HFFc6 (cell line): ENCODE results near the gene TRPC4. TPM values are rescaled to one million over a fixed set of nuclear protein-coding genes. Genes with fewer than 3 reads are reported as not detected.
A peak's percentile ranks its signal among the peaks of the same experiment; 100 is the strongest.

Experiments used
- DNase-seq: peaks from one replicate; pipeline ENCODE4 v3.0.0-alpha.2; 2018
- H3K27ac Mint-ChIP-seq: 2 replicates; pipeline ENCODE4 v1.8.0; 2020; ENCODE audit warnings: mild to moderate bottlenecking, mixed read lengths
- H3K27me3 Mint-ChIP-seq: 2 replicates; pipeline ENCODE4 v1.8.0; 2021; ENCODE audit warnings: mild to moderate bottlenecking, moderate library complexity, mixed read lengths; ENCODE audit not compliant: insufficient read depth
- H3K36me3 Mint-ChIP-seq: 2 replicates; pipeline ENCODE4 v1.8.0; 2021; ENCODE audit warnings: low read depth, mixed read lengths
- H3K4me1 Mint-ChIP-seq: 2 replicates; pipeline ENCODE4 v1.8.0; 2020; ENCODE audit warnings: low read depth, mixed read lengths
- H3K4me3 Mint-ChIP-seq: 2 replicates; pipeline ENCODE4 v1.8.0; 2020; ENCODE audit warnings: mild to moderate bottlenecking, moderate library complexity, mixed read lengths
- H3K9me3 Mint-ChIP-seq: 2 replicates; pipeline ENCODE4 v1.8.0; 2020; ENCODE audit warnings: mild to moderate bottlenecking, mixed read lengths
- CTCF ChIP-seq: fragments of 200-600 bp; sonication (generic); IDR thresholded peaks from 2 replicates; pipeline ENCODE4 v1.5.0; 2021; ENCODE audit warnings: antibody characterized with exemption, mild to moderate bottlenecking
- total RNA-seq, 6 experiments: library from RNA; stranded (reverse); fragmentation: NEBNext Ultra II Directional; extraction: Animal tissue kit (Norgen Biotek cat#: 25700); gene quantifications; 2 replicates in 1 of 6; 3 replicates in 5 of 6; pipeline ENCODE4 v1.2.3, GENCODE V29; 2021

Gene TRPC4
- total RNA-seq, 6 experiments from 2014 or later, result 14.3 to 17.5 (median 15.4) TPM

GRCh38 chr13:37618554-37618953, 251.0 kb downstream of the TRPC4 start:
- peak overlapping the region; percentile 68 for H3K27ac Mint-ChIP-seq

GRCh38 chr13:37617173-37617572, 252.4 kb downstream of the TRPC4 start:
- H3K4me1 Mint-ChIP-seq, result peaks cover 57% of the 10 kb centered on the region
- TF ChIP-seq CTCF, result no peak

More at GRCh38 chr13:37618554-37618953, 251.0 kb downstream of the TRPC4 start:
- peak; percentile 59 for DNase-seq
- TF ChIP-seq CTCF, result no peak
- Mint-ChIP-seq H3K4me1 (peaks cover 51% of the 10 kb centered on the region), H3K36me3 (no peaks in the 10 kb centered on the region), H3K9me3 (no peaks in the 10 kb centered on the region), H3K27me3 (no peaks in the 10 kb centered on the region), H3K4me3 (peak overlapping the region; percentile 45; the same call in 1 of the 2 replicates)

GRCh38 chr13:37616131-37616530, 253.4 kb downstream of the TRPC4 start:
- no peaks in the 10 kb centered on the region for H3K9me3 Mint-ChIP-seq
- no peaks in the 10 kb centered on the region for H3K36me3 Mint-ChIP-seq
- peaks cover 57% of the 10 kb centered on the region for H3K4me1 Mint-ChIP-seq
- peak; percentile 23 for DNase-seq
- no peaks in the 10 kb centered on the region for H3K27me3 Mint-ChIP-seq
- peak; percentile 7; the same call in 1 of the 2 replicates for TF ChIP-seq CTCF
- peak overlapping the region; percentile 61 for H3K4me3 Mint-ChIP-seq
- peak overlapping the region; percentile 78 for H3K27ac Mint-ChIP-seq

More at GRCh38 chr13:37617173-37617572, 252.4 kb downstream of the TRPC4 start:
- Mint-ChIP-seq H3K4me3 (peak overlapping the region; percentile 61), H3K27me3 (no peaks in the 10 kb centered on the region), H3K9me3 (no peaks in the 10 kb centered on the region), H3K36me3 (no peaks in the 10 kb centered on the region), H3K27ac (peak overlapping the region; percentile 78)
- peak; percentile 79 for DNase-seq

- Mint-ChIP-seq H3K9me3 (no peaks in the 10 kb centered on the region), H3K36me3 (no peaks in the 10 kb centered on the region), H3K27ac (no peak overlapping the region), H3K4me3 (no peak overlapping the region), H3K27me3 (no peaks in the 10 kb centered on the region), H3K4me1 (peaks cover 57% of the 10 kb centered on the region)
- DNase-seq, result no peak
- no peak for TF ChIP-seq CTCF
Observed at GRCh38 chr13:37615276-37615675, 254.3 kb downstream of the TRPC4 start.

GRCh38 chr13:37613638-37614037, 255.9 kb downstream of the TRPC4 start:
- TF ChIP-seq CTCF, result no peak
- no peaks in the 10 kb centered on the region for H3K9me3 Mint-ChIP-seq
- no peak overlapping the region; the same call in 1 of the 2 replicates for H3K27ac Mint-ChIP-seq
- H3K36me3 Mint-ChIP-seq, result no peaks in the 10 kb centered on the region
- DNase-seq, result no peak
- peaks cover 57% of the 10 kb centered on the region for H3K4me1 Mint-ChIP-seq
- H3K4me3 Mint-ChIP-seq, result no peak overlapping the region
- H3K27me3 Mint-ChIP-seq, result no peaks in the 10 kb centered on the region

GRCh38 chr13:37613236-37613635, 256.3 kb downstream of the TRPC4 start:
- no peak for TF ChIP-seq CTCF
- no peak for DNase-seq
- H3K9me3 Mint-ChIP-seq, result no peaks in the 10 kb centered on the region
- H3K4me3 Mint-ChIP-seq, result no peak overlapping the region
- H3K4me1 Mint-ChIP-seq, result peaks cover 53% of the 10 kb centered on the region
- H3K27ac Mint-ChIP-seq, result no peak overlapping the region
- no peaks in the 10 kb centered on the region for H3K27me3 Mint-ChIP-seq
- no peaks in the 10 kb centered on the region for H3K36me3 Mint-ChIP-seq
